ENCODE measurements around the gene AGMAT. TPM values are rescaled to one million over a fixed set of nuclear protein-coding genes. Genes with fewer than 3 reads are reported as not detected.

Gene AGMAT
- total and polyA plus RNA-seq, 9 of the 15 experiments (the other 6 are each of a cell fraction or from before 2014, with no cell fraction given): not detected

- TF ChIP-seq, protein P1, sequence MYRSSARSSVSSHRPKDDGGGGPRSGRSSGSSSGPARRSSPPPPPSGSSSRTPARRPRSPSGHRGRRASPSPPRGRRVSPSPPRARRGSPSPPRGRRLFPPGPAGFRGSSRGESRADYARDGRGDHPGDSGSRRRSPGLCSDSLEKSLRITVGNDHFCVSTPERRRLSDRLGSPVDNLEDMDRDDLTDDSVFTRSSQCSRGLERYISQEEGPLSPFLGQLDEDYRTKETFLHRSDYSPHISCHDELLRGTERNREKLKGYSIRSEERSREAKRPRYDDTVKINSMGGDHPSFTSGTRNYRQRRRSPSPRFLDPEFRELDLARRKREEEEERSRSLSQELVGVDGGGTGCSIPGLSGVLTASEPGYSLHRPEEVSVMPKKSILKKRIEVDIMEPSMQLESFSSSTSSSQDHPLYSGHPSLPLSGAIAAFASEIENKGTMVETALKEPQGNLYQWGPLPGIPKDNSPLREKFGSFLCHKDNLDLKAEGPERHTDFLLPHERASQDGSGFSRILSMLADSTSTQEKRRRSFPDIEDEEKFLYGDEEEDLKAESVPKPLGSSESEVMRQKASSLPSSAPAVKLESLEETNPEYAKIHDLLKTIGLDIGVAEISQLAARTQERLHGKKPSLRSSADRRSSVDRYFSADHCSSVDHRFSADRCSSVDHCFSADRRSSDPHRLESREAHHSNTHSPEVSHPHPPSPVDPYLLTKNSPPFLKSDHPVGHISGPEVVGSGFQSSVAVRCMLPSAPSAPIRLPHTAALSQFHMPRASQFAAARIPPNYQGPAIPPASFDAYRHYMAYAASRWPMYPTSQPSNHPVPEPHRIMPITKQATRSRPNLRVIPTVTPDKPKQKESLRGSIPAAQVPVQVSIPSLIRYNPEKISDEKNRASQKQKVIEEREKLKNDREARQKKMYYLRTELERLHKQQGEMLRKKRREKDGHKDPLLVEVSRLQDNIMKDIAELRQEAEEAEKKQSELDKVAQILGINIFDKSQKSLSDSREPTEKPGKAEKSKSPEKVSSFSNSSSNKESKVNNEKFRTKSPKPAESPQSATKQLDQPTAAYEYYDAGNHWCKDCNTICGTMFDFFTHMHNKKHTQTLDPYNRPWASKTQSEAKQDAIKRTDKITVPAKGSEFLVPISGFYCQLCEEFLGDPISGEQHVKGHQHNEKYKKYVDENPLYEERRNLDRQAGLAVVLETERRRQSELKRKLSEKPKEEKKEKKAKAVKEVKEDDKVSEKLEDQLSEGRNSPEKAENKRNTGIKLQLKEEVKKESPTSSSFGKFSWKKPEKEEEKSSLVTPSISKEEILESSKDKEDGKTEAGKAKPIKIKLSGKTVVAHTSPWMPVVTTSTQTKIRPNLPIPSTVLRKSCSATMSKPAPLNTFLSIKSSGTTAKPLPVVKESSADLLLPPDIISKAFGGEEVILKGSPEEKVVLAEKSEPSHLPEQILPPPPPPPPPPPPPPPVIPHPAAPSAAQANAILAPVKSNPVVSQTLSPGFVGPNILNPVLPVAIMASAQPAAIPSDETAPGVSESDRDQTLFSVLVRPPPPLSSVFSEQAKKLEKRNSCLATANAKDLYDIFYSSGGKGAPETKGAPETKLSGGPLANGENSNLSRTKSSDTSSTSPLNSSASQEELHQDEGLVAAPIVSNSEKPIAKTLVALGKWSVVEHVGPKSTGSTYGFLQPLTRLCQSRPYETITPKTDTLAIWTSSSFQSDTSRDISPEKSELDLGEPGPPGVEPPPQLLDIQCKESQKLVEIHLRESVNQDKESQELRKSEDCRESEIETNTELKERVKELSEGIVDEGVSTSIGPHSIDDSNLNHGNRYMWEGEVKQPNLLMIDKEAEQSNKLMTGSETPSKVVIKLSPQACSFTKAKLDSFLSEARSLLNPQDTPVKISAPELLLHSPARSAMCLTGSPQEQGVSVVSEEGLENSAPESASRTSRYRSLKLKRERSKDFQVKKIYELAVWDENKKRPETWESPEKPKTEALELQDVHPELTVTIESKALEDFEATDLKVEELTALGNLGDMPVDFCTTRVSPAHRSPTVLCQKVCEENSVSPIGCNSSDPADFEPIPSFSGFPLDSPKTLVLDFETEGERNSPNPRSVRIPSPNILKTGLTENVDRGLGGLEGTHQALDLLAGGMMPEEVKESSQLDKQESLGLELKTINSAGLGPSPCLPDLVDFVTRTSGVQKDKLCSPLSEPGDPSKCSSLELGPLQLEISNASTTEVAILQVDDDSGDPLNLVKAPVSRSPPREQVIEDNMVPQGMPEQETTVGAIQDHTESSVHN (IDR thresholded peaks at IDR 0.05; ENCODE audit: borderline replicate concordance in 1 of 2, low read depth in 1 of 2): peak; percentile 94 to 98; a peak in 3 of 4 replicates
- TF ChIP-seq ZNF311 (CRISPR knock-in tag; IDR thresholded peaks at IDR 0.05) (0 out of 2 replicates have a peak, but pooled peaks have one; percentile 39), ZNF12 (CRISPR knock-in tag; IDR thresholded peaks at IDR 0.05) (0 out of 2 replicates have a peak, but pooled peaks have one; percentile 50), IRF2 (CRISPR knock-in tag; IDR thresholded peaks at IDR 0.05) (no peak), FOXJ3 (CRISPR knock-in tag; IDR thresholded peaks at IDR 0.05) (no peak), RHOXF2B (CRISPR knock-in tag; conservative IDR thresholded peaks at IDR 0.05) (no peak), BACH1 (tag; IDR thresholded peaks at IDR 0.05) (peak; percentile 94), HDAC1 (IDR thresholded peaks at IDR 0.05) (peak; percentile 73 to 98)
- TF ChIP-seq, protein P2, sequence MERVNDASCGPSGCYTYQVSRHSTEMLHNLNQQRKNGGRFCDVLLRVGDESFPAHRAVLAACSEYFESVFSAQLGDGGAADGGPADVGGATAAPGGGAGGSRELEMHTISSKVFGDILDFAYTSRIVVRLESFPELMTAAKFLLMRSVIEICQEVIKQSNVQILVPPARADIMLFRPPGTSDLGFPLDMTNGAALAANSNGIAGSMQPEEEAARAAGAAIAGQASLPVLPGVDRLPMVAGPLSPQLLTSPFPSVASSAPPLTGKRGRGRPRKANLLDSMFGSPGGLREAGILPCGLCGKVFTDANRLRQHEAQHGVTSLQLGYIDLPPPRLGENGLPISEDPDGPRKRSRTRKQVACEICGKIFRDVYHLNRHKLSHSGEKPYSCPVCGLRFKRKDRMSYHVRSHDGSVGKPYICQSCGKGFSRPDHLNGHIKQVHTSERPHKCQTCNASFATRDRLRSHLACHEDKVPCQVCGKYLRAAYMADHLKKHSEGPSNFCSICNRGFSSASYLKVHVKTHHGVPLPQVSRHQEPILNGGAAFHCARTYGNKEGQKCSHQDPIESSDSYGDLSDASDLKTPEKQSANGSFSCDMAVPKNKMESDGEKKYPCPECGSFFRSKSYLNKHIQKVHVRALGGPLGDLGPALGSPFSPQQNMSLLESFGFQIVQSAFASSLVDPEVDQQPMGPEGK (CRISPR knock-in tag; IDR thresholded peaks at IDR 0.05; ENCODE audit: borderline replicate concordance): no peak
Measured at GRCh38 chr1:15543589-15544568, 41.0 kb downstream of the AGMAT start (continued).

All from K562 (cell line).